Superior temporal gyrus (tissue), 1 donor: ENCODE data around the gene ADAM22.

ENCODE experiments used
- DNase-seq: peaks from one replicate; pipeline ENCODE4 v3.0.0-alpha.2; 2016; ENCODE audit errors: extremely low spot score

The ADAM22 gene

DNA sequence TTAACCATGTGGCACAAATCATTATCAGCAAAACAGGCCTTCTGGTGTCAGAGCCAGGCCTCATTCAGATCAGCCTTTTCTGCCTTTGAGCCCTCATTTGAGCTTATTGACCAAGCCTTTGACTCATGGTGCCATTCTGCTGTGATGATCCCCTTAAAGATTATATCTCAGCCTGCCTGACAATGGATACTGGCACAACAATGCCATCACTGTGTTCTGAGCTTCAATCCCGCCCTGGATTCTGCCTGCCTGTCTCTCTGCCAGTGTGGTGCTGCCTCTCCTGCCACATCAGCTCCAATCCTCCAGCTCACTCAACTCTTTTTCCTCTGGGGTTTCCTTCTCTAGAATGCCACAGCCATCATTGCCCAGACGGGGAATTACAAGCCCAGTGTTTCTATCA lies 233.2 kb downstream of the ADAM22 start:
- peak; percentile 83 for DNase-seq

DNA sequence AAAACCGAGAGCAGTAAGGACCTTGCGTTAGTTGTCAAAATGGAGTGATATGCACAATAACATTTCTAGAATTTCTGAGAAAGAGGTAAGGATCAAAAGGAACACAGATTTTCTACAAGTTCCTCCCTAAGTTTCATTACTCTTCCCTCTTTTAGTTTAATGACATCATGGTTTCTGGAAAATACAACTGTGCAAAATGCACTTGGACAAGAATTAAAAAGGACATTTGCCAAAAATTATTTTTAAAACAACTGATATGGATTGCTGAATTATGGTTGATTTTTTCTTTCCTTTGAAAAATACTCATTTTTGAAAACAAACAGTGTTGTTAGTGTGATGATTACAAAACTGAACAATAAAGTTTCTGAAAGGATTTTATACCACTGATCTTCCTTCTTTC lies 233.7 kb downstream of the ADAM22 start:
- DNase-seq, result no peak

DNA sequence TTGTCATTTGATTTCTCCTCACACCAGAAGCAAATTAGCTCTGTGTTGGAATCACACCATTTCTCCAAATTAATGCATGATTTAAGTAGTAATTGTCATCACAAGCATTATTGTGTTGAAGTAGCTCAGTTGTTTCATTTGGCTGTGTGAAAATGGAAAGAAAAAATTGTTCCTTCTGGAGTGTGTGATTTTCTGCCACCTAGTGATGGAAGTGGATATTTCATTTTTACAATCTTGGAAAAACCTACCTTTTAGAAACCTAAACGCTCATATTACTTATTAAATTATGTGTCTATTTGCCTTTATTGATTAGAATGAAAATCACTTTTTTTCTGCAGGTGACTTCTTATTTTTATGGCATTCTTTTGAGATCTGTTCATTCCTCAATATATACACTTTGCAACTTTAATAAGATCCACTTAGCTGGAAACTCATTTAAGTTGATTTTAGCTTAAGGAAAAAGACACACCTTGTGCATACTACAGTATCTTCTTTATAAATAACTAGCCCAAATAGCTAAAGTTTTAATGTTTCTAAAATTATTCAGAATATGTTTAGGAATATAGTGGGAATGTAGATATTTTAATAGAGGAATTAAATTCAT lies 235.8 kb downstream of the ADAM22 start:
- DNase-seq, result peak; percentile 88

DNA sequence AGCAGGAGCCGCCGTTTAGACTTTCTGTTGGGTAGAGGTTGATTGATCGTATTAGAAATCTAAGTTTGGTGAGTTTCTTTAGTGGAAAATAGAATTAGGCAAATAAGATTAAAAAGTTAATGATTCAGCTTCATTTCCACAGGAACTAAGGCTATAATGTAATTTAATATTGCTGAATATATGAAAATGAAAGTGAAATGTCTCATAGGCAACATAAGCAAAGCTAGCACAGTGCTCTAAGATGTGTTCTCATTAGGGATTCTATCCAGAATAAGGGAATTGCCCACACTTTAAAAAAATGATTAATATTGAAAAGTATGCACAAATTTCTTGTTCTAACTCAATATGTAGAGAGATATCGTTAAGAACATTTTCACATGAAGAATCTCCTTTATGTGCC lies 238.8 kb downstream of the ADAM22 start:
- no peak for DNase-seq

DNA sequence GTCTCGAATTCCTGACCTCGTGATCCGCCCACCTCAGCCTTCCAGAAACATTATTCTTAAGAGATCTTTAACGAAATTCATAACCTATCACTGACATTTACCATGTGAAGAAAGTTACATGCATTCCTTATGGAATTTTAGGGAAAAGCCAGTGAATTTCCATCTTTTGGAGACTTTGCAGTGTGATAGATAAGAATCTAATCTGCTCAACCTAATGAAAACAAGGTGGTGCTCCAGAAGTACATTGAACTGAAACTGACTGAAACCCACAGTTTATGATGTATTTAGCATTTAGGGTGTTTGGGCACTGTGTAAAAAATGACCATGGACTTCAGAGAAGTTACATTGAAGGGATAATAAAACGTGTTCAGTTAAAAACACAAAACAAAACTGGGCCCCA lies 242.1 kb downstream of the ADAM22 start:
- DNase-seq, result no peak

DNA sequence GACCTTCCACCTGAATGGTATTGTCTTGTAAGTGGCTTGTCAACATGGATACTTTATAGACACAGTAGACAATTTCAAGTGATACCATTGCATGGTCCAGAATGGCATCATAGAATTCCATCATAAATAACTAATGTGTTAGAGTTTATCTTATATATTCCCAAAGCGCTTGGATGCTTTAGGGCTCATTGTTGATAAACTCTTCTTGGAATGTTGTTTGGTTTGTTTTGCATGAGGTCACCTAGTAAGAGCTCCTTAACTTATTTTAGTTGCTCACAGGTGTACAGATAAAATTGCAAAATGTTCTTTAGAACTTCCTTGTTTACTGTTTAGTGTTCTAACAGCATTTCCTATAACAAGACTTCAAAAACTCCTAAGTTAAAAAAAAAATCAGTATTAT lies 249.0 kb downstream of the ADAM22 start:
- DNase-seq, result no peak

DNA sequence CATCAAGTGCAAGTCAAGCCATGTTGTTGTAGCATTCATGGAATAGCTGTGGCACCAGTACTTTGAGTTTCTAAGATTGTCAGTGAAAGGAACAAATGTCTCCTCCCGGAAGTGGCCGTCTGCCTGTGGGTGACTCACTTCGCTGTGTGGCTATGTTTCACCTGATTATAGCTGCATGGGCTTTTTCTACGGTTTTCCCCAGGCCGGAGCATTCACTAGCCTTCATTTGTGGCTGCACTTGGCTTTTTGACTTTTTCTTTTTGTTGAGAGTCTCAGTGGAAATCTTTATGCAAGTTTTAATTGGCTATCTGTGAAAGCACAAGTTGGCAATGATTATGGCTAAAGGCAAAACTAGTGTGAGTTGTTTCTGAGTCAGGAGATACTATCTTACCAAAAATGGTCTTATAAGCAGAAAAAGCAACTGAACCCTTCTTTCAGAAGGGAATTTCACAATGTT lies 250.8 kb downstream of the ADAM22 start:
- DNase-seq, result no peak

DNA sequence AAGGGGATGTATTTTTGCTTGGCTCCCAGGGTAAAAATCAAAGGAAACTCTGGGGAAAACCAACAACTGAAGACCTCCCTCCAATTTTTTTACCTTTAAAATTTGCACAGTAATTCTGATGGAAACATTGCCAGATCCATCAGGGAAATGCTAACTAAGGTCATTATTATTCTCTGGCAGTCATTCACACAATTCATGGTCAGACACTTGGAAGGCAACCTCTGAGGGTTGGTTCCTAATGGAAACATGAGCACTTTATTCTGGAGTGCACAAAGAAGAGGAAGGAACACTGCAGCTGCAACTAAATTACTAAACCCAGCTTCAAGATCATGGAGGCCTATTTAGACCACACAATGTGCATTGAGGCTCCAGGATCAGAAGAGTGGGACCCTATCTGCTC lies 251.6 kb downstream of the ADAM22 start:
- no peak for DNase-seq

DNA sequence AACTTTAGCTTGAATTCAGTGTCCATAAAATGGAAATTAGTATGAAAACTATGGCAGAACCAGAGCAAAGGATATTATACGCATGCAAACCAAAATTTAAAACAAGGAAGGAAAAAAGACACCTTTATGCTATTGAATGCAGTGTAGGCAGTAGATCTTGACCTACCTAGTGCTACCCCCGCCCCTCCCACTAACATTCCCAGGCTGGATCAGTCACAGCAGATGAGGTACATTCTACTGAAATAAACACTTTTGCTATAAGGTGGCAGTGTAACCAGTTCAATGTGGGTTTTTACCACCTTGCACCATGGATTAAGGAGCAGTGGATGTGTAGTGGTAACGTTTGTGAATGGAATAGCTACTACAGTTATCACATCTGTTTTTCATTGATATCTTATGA lies 257.9 kb downstream of the ADAM22 start:
- DNase-seq, result no peak

DNA sequence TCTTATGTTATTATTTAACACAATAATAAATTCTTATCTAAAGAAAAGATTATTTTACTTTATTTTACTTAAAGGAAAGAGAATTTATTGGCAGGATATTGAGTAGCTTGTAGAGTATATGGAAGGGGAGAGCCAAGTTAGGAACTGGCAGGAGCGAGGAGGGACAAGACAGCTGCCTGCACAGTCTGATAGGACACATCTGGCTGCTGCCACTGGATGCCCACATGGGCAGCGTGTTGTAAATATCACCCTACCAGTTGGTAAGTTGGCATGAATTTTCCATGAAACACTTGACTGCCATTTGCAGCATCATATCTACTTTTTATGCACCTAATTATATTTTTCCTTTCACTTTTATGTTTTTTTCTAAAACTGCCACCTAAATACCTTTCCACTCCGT lies 266.2 kb downstream of the ADAM22 start:
- DNase-seq, result no peak

DNA sequence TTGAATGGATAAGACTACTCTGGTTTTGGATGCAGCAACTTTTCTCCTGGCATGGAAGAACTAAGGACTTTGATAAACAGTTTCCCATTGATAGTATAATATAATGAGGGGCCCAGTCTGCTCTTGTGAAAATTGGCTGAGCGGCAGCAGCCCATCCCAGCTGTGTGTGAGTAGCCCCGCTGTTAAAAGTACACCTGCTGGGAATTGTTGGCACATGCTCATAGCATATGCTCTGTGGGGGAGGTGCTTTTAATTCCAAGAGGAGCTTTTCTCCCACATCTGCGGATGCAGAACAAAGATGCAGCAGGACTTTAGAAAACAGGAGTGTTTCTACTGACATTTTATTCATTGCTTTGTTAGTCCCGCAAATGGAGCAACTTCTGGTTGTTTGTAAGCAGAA lies 266.7 kb downstream of the ADAM22 start:
- DNase-seq, result peak; percentile 49

DNA sequence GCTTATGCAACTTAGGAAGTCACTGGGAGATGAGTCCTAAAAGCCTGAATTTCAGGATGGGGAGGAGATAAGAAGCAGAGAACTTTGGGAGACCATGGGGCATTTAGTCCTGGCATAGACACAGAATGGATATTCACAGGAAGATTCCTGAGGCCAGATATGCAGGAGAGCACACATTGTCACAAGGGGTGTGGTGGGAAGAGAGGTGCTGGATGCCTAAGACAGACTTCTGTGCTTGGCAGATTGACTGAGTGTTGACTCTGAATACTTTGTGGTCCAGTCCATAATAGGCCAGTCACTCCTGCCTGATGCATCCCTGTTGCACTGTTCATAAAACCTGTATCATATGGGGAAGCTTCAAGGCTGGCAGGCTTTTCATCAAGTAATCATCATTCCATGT lies 267.3 kb downstream of the ADAM22 start:
- no peak for DNase-seq

DNA sequence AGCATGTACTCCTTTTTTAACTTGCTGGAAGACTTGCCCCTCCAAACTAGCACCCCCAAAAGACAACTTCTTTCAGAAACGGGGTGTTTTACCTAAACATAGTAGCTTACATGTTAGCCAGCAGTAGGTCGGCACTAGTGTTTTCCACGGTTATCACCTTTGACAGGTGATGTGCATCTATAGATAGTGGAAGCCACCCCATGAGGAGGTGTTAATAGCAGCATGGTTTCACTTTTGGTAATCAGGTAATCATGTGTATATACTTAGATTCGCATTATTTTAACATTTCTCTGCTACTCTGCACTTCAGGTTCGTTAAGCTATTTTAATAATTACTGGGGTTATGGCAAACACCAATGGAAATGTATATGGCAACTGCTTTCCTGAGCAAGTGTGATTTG lies 268.2 kb downstream of the ADAM22 start:
- DNase-seq, result no peak

DNA sequence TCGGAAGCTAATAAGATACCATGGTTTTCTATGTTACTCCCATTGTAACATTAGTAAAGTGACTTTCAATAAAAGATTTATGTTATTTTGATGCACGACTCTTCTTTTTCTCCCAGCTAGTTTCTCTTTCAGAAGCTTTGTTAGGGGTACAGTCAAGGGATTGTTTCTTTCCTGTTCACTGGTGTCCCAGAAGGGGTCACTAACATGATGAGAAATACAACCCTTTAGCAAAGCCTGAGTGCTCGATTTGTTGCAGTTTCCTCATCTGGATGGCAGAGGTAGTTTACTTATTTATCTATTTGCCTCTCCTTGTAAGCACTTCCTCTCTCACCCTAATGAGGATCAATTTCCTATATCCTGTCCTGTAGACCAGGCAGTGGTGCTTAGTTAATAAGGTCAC lies 268.7 kb downstream of the ADAM22 start:
- no peak for DNase-seq

DNA sequence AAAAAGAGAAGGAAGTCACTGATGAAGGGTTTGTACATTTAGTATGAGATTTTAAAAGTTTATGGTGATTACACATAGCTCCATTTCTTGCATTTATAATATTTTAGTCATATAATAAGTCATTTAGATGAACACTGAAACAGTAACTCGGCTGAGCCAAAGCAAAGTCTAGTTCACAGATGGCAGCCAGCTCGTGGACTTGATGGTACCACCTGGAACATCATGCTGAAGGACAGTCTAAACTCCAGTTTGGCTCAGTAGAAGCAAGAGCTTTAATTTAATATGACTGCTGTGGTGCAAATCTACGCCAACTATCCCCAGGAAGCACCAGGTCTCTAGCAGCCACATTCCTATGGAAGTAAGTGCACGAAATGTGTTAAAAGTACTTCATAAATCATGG lies 269.4 kb downstream of the ADAM22 start:
- DNase-seq, result no peak

DNA sequence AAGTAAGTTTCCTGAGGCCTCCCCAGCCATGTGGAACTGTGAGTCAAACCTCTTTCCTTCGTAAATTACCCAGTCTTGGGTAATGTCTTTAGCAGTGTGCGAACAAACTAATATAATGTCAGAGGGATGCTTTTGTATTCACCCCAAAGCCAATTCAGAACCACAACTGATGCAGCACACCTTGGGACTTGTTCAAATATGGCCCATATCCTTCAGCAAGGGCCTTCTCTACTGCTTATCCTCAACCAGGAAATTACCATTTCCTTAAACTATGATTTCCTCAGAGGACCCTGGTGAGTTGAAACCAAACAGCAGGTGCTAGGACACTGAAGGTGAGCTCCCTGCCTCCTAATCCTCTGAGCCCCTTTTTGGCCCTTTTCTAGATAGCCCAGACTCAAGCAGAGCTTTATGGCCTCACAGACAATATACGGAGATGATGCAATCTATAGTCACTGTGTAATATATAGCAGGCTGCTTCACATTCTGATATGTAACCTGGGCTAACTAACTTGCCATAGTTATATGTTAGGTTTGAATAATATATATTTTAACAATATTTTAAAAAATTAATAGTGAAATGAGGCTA lies 270.6 kb downstream of the ADAM22 start:
- DNase-seq, result no peak

DNA sequence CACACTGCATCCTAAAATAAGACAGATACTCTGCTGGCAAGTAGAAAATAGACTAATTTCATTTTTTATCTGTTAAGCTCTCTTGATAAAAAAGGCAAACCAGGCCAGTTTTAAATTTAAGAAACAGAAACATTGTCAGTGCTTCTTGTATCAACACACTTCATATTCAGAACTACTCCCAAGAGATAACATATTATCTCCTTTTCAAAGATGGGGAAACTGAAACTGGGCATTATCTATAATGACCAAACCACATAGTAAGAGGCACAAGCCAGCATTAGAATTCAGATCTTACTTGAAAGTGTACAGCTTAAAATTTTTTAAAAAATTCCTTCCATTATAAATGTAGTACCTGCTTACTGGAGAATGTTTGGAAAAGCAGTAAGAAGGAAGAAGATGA lies 271.1 kb downstream of the ADAM22 start:
- DNase-seq, result no peak

DNA sequence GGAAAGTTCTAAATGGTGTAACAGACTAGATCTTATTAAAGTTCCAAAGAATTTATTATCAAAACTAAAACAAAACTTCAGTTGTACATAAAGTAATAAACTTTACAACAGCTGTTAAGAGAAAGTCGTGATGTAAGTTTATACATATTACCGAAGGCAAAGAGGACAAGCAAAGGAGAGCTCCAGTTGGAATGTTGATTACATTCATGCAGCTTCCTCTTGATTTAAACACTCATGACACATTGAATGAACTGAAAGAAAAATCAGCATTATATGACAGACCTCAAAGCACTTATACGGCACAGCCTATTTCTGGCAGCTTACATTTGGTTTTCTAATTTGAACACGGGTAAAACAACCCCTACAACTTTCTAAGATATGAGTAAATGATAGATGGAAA lies 272.2 kb downstream of the ADAM22 start:
- no peak for DNase-seq

DNA sequence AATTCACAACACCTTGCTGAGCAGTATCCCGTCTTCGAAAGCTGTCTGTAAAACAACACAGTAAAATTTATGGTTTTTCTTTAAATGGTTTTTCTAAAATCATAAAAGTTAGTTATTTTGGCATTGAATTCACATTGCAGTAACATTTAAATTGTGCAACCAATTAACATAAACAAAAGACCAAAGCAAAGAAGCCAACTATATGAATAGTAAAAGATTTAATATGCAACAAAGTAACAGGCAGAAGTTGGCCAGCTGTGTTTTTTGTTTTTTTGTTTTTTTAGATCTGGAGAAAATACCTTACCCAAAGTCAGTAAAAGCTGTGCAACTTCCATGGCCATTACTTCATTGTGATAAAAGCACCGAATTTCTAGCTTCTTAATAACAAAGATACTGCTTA lies 274.5 kb downstream of the ADAM22 start:
- no peak for DNase-seq

DNA sequence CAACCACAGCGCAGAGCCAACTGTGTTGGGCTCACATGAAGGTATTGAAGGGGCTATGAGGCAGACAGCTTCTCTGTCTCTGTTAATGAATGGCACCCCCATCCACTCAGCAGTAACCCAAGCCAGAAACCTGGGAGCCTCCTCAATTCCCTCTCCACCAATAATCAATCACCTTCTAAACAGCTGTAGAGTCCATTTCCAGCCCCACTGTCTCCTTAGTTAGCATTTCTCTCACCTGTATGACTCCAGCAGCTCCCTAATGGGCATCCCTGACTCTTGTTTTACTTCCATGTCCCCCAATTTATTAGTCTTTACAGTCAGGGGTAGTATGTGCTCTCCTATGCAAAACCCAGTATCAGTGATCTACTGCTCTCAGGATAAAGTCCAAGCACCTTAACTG lies 278.9 kb downstream of the ADAM22 start:
- DNase-seq, result no peak

DNA sequence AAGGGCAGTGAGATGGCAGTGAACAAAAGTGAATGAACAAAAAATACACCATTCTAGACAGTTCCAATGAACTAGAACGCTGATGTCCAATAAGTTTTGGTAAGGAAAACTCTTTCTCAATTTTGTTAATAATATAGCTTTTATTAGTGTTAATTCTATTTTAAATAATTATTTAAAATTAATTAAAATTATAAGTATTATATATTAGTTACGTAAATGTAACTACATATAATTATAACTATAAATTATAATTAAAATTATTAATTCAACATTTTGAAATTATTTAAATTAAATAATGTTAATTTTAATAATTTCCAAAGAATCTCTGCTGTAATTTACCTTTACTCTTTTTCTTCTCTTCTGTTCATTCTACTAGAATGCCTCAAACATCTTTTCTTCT lies 280.4 kb downstream of the ADAM22 start:
- no peak for DNase-seq

DNA sequence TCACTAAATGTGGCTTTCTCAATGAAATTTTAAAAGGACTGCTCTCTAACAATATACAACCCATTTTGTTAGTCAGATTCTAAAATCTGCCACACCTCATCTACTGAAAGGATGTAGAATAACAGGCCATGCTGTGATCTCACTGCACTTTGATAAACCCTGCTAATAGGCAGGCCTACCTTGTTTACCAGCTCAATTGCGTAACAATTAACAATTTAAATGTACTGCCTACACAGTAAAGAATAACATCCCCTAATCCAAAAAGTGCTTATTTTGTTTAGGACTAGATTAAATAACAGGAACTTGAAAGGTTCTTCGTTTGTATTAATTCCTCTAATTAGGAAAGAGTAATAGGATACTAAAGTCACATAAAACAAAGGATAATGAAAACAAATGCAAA lies 281.2 kb downstream of the ADAM22 start:
- no peak for DNase-seq

DNA sequence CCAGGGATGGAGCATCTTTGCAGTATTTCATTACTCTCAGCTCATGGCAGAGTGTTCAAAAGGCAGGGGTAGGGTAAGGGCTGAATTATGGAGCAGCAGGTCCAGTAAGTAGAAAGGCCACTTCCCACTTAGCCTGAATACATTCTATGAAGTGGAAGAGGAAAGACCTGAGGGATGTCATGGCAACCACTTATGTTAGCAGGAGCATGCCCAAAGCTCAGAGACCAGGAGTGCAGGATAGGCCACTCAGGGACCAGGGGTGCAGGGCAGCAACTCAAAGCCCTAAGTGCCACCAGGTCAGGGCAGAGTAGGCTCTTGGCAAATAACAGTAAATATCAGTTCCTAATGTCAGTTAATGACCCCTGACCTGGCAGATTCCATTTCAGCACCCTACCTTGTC lies 282.2 kb downstream of the ADAM22 start:
- DNase-seq, result no peak
